Midbrain (tissue), 1 donor: ENCODE measurements around the gene EDN1.
"Not testable (repeated sequence)": the region's sequence is repeated elsewhere in the genome, so short reads cannot be mapped to it uniquely, and the experiment has no call there.

Experiments used
- DNase-seq: peaks from one replicate; lab custom pipeline; 2025; lab: John Stamatoyannopoulos, UW

Gene EDN1

DNA sequence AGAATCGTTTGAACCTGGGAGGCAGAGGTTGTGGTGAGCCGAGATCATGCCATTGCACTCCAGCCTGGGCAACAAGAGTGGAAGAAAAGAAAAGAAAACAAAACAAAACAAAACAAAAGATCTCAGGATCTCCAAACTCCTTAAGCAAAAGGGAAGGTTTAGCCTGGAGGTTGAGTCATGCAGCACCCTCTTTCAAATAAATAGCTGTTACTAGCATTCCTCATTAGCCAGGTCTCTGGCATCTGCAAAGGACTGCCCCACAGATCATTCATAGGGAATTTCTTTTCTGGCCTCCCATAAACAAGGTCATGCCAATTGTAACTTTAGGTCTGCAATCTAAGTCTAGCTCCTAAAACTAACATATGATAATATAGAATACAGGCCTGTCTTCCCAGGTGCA lies 37.2 kb downstream of the EDN1 start:
- DNase-seq: no peak

- DNase-seq: no peak
These were observed 37.8 kb downstream of the EDN1 start for GRCh38 chr6:12327988-12328387.

GRCh38 chr6:12328701-12329100 lies 38.5 kb downstream of the EDN1 start:
- no peak for DNase-seq

- no peak for DNase-seq
These were observed 41.3 kb downstream of the EDN1 start for GRCh38 chr6:12331474-12331873.

DNA sequence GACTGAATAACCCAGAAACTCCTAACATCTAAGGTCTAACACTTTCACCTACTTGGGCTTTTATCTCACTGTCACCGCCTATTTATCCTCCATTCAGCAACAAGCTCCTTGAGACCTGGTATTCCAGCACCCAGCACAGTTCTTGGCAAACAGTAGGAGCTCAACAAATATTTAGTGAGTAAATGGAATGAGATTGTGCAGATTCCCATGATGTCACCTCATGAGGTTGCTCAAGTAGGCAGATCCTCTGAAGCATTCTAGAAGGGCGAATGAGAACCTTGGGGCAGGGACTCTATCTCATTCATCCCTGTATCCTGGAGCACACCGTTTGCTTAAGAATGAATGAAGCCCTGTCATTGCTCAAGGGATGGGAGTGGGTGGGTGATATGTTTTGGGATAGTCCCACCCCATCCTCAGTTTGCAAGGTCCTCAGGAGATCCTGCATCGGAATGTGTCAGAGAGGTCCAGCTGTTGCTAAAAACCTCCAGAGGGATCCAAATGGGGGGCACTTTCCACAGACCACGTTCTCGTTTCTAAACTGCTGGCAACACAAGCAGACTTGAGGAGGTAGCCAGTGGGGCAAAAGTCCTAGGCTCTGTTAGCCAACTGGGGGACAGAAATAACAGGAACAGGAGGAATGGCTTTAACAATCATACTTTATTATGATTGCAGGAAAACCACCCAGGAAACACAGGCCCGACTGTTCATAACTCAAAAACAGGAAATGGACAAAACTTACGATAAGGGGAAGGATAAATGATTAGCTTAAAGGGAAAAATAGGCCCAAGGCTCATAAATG lies 42.0 kb downstream of the EDN1 start:
- no peak for DNase-seq

- not testable (repeated sequence) for DNase-seq
These were observed 42.6 kb downstream of the EDN1 start for GRCh38 chr6:12332750-12333079.

DNA sequence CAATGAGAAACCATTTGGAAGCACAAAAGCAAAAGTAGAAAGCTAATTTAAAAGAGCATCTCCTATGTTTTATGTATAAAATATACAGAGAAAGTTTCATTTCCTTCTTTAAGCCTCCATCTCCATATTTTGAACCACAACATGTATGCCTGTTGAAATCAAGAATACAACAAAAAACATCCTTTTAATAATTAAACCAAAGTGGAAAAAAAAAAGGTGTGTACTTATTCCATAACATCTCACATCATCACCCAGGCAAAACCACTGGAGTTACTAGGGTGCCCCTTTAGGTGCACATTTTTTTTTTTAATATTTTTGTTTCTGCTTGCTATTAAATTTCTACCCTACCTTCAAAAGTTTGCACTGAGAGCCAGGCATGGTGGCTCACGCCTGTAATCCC lies 43.0 kb downstream of the EDN1 start:
- DNase-seq: no peak

DNA sequence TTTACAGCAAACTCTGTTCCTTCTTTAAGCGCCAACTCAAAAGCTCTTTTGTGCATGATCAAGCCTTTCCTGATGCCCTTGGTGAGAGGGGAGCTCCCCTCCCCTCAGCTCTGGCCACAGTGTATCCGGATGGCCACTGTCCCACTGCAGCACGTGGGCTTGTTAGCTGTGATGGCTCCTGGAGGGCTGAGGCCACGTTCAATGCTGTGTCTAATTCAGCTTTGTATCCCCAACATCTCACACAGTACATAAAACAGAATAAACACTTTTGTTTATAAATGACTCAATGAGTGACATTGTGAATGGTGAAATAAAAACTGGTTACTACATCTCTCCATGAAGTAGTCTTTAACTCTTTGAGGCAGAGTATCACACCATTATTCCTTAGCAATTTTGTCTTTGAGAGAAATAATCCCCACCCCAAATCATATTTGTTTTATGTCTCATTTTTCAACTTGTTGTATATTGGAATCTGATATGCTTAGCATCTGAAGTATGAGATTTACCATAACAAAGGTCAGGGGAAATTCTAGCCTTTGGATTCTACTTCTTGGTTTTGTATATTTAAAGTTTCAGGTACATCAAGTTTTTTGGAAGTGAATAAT lies 44.5 kb downstream of the EDN1 start:
- no peak for DNase-seq

DNA sequence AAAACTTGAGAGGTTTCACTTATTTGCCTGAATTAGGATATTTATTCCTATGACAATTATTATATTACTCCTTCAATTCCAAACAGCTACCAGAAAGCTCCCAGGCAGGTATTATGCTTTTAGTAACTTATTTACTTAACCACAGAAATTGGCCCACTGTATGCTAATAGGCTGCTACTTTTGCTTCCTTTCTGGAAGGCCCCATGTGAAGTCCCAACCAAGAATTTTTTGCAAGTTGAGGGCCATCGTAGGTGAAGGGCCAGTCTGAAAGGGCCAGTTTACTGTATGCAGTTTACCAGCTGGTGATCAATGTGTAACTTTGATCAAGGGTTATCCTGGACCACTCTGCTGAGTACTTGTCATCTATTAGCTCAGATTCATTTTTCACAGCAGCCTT lies 45.0 kb downstream of the EDN1 start:
- DNase-seq: no peak

GRCh38 chr6:12335717-12336116 lies 45.6 kb downstream of the EDN1 start:
- no peak for DNase-seq

DNA sequence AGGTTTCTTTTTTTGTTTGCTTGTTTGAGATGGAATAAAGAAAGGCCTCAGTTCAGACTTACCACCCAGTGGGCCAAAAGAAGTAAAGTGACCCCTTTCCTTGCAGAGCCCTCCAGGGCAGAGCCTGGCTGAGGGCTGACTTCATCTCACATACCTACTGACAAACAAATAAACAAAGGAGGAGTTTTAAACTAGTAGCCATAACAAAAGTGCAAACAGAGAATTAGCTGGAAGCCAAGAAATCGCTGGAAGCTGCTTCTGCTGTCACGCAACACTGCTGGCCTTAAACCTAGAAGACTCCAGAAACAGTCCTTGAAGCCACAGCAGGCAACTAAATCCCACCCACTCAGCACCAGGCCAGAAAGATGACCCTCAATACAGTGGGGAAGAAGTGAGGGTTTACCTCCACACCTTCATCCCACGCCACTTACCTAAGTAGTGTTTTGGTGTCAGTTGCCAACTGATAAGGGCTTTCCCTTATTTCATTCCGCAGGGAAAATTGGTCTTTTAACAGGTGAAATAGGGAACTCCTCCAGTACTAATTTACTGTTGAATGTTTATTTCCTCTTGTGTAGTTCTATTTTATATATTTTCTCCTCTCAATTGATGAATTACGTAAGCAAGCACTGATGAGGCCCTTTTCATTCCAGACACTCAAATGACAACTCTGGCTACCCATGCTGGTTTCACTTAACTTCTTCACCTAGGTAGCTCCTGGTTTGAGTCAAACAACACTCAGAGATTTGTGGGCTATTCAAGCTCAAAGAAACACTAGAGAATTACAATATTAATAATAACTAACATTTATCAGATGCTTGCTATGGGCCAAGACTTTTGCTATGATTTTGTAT lies 46.2 kb downstream of the EDN1 start:
- no peak for DNase-seq

- no peak for DNase-seq
These were observed 48.9 kb downstream of the EDN1 start for GRCh38 chr6:12339022-12339421.

DNA sequence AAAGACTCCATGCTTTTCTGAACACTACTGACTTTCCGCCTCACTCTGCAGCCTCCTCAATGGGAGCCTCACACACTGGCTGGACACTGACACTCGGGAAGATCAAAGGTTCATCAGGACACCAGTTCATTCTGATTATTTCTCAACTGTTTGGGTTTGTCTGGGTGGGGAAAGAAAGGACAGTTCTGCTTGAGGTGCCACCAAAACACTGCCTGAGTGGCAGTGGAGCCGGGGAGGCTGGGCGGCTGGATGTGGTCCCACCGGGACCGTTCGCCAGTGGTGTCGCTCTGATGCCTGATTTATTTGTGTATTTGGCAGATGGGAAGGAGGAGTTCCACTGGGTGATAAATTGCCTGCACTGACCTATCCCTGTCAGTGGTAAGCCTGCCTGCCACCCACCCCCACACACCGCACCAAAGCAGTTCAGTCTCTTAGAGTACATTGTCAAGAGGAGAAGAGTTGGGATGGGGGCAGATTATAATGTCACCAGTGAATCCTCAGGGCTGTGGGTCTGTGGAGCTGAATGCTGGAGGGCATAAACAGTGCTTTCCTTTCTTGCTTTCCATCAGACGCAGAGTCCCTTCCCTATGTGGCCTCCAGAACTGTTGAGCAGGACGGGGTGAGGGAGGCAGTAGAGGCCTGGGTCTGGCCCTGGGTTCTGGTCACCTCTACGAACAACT lies 49.8 kb downstream of the EDN1 start:
- DNase-seq: no peak

DNA sequence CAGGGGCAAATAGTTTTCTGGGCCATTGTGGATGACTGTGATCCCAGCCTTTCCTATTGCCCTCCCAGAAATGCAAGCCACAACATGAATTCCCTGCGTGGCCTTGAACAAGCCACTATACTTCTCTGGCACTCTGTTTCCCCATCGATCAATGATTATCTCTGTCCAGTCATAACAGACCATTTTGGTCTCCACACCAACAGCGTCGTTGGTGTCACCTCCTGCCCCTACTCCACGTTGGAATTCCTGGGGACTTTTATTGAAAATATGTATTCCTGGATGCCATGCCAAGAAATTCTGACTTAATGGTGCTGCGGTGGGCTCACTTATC lies 50.3 kb downstream of the EDN1 start:
- no peak for DNase-seq

GRCh38 chr6:12342664-12343063 lies 52.5 kb downstream of the EDN1 start:
- DNase-seq: no peak

DNA sequence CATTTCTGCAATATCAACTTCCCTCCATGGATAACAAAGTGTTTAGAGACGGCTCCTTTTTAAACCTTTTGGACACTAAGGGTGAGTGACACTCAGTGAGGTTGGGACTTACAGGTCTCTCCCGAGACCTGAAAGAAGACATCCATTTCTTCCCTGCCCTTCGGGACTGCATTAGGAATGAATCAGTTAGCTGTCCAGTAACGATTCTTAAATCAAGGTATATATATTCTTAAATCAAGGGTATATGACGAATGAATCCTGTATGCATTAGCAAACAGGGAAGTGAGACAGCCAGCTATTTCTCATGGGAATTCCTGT lies 52.9 kb downstream of the EDN1 start:
- no peak for DNase-seq

GRCh38 chr6:12343440-12344162 lies 53.4 kb downstream of the EDN1 start:
- no peak for DNase-seq

- no peak for DNase-seq
These were observed 54.1 kb downstream of the EDN1 start for GRCh38 chr6:12344296-12344695.

GRCh38 chr6:12344961-12345693 lies 55.0 kb downstream of the EDN1 start:
- no peak for DNase-seq

GRCh38 chr6:12345694-12346058 lies 55.5 kb downstream of the EDN1 start:
- no peak for DNase-seq
